Trophoblast cell (in vitro differentiated cells and primary cell): Measurements from ENCODE around the gene ARHGEF26.

Experiments used
- DNase-seq, 2 donors: peaks; one replicate each; pipeline ENCODE4 v3.0.0-alpha.2; 2016
- H2AFZ ChIP-seq: 2 replicates; pipeline ENCODE4 v1.6.1; 2013; ENCODE audit warnings: low read length, moderate library complexity, mild to moderate bottlenecking; ENCODE audit not compliant: insufficient read depth, poor library complexity
- H2AK5ac ChIP-seq: 2 replicates; pipeline ENCODE4 v1.6.1; 2013; ENCODE audit warnings: mild to moderate bottlenecking, low read length
- H2BK120ac ChIP-seq: 2 replicates; pipeline ENCODE4 v1.6.1; 2013; ENCODE audit warnings: low read length, mild to moderate bottlenecking, moderate library complexity; ENCODE audit not compliant: insufficient read depth, poor library complexity
- H2BK12ac ChIP-seq: 2 replicates; pipeline ENCODE4 v1.6.1; 2013; ENCODE audit warnings: mild to moderate bottlenecking, low read length, moderate library complexity
- H2BK5ac ChIP-seq: 2 replicates; pipeline ENCODE4 v1.6.1; 2013; ENCODE audit warnings: low read length, low read depth, moderate library complexity, mild to moderate bottlenecking; ENCODE audit not compliant: poor library complexity
- H3K14ac ChIP-seq: 2 replicates; pipeline ENCODE4 v1.6.1; 2013; ENCODE audit warnings: mild to moderate bottlenecking, low read length
- H3K18ac ChIP-seq: 2 replicates; pipeline ENCODE4 v1.6.1; 2013; ENCODE audit warnings: mild to moderate bottlenecking, low read length
- H3K23ac ChIP-seq: 2 replicates; pipeline ENCODE4 v1.6.1; 2013; ENCODE audit warnings: low read length
- H3K27ac ChIP-seq: 2 replicates; pipeline ENCODE4 v1.5.1; 2013; ENCODE audit warnings: low read depth, mild to moderate bottlenecking, inconsistent platforms, low read length, moderate library complexity
- H3K27me3 ChIP-seq: 2 replicates; pipeline ENCODE4 v1.6.1; 2013; ENCODE audit warnings: inconsistent platforms, mild to moderate bottlenecking, low read length, moderate library complexity; ENCODE audit not compliant: insufficient read depth
- H3K36me3 ChIP-seq, 2 experiments: 1 replicate in 1 of 2; 2 replicates in 1 of 2; pipeline ENCODE4 v1.6.1; 2013; ENCODE audit warnings: low read length in 2 of 2, mild to moderate bottlenecking in 2 of 2, moderate library complexity in 1 of 2; ENCODE audit not compliant: insufficient read depth in 2 of 2, control insufficient read depth in 1 of 2
- H3K4ac ChIP-seq: 2 replicates; pipeline ENCODE4 v1.6.1; 2013; ENCODE audit warnings: low read depth, mild to moderate bottlenecking, low read length, moderate library complexity
- H3K4me1 ChIP-seq, 2 experiments: 1 replicate in 1 of 2; 2 replicates in 1 of 2; pipeline ENCODE4 v1.6.1; 2013; ENCODE audit warnings: low read length in 2 of 2, mild to moderate bottlenecking in 2 of 2, moderate library complexity in 1 of 2; ENCODE audit not compliant: insufficient read depth in 2 of 2, control insufficient read depth in 1 of 2
- H3K4me2 ChIP-seq: 2 replicates; pipeline ENCODE4 v1.6.1; 2013; ENCODE audit warnings: inconsistent platforms, mild to moderate bottlenecking, low read length, moderate library complexity
- H3K4me3 ChIP-seq: 2 replicates; pipeline ENCODE4 v1.5.1; 2013; ENCODE audit warnings: mild to moderate bottlenecking, low read depth, low read length, inconsistent platforms
- H3K79me1 ChIP-seq: one replicate; pipeline ENCODE4 v1.6.1; 2013; ENCODE audit warnings: low read length
- H3K79me2 ChIP-seq: 2 replicates; pipeline ENCODE4 v1.6.1; 2013; ENCODE audit warnings: low read length, mild to moderate bottlenecking; ENCODE audit not compliant: control insufficient read depth, insufficient read depth, poor library complexity
- H3K9ac ChIP-seq: 2 replicates; pipeline ENCODE4 v1.6.1; 2013; ENCODE audit warnings: mild to moderate bottlenecking, low read length
- H3K9me3 ChIP-seq: 2 replicates; pipeline ENCODE4 v1.6.1; 2013; ENCODE audit warnings: low read depth, mild to moderate bottlenecking, control low read depth, inconsistent platforms, low read length; ENCODE audit not compliant: insufficient read depth
- H4K12ac ChIP-seq: 2 replicates; pipeline ENCODE4 v1.6.1; 2013; ENCODE audit warnings: low read depth, mild to moderate bottlenecking, low read length, moderate library complexity
- H4K8ac ChIP-seq: 2 replicates; pipeline ENCODE4 v1.6.1; 2013; ENCODE audit warnings: low read depth, mild to moderate bottlenecking, low read length, moderate library complexity
- H4K91ac ChIP-seq: one replicate; pipeline ENCODE4 v1.6.1; 2013; ENCODE audit warnings: low read depth, mild to moderate bottlenecking, low read length, moderate library complexity
- WGBS: extraction: QIAGEN DNeasy Blood & Tissue Kit; methylation state at CpG from one replicate; pipeline ENCODE4 v1.1.7; 2013; ENCODE audit warnings: missing lambda C conversion rate; ENCODE audit not compliant: insufficient read length, insufficient coverage; ENCODE audit errors: extremely low coverage; 5-methylcytosine and 5-hydroxymethylcytosine counted together

The ARHGEF26 gene

GRCh38 chr3:154301561-154301960 is 180.4 kb downstream of the ARHGEF26 start:
- no peaks in the 10 kb centered on the region for H3K79me1 ChIP-seq
- no peaks in the 10 kb centered on the region for H3K79me2 ChIP-seq
- H3K23ac ChIP-seq: no peak overlapping the region
- H3K27me3 ChIP-seq: no peaks in the 10 kb centered on the region
- no peaks in the 10 kb centered on the region for H3K4me1 ChIP-seq
- no peak overlapping the region for H4K12ac ChIP-seq
- no peaks in the 10 kb centered on the region for H3K9me3 ChIP-seq
- no peak overlapping the region for H2BK120ac ChIP-seq
- H2BK5ac ChIP-seq: no peak overlapping the region
- no peak overlapping the region for H4K91ac ChIP-seq
- H3K9ac ChIP-seq: no peak overlapping the region
- H2AK5ac ChIP-seq: no peak overlapping the region
- H2BK12ac ChIP-seq: no peak overlapping the region
- no peak overlapping the region for H3K14ac ChIP-seq
- no peak overlapping the region for H3K4me3 ChIP-seq
- no peak overlapping the region for H2AFZ ChIP-seq
- H3K4ac ChIP-seq: no peak overlapping the region
- WGBS: no CpG with 5 or more reads among the region's 3 CpGs
- H3K36me3 ChIP-seq: peaks cover 18 to 23% of the 10 kb centered on the region in 2 experiments
- H3K18ac ChIP-seq: no peak overlapping the region
- no peak for DNase-seq
- H3K27ac ChIP-seq: no peak overlapping the region
- no peak overlapping the region for H4K8ac ChIP-seq
- no peak overlapping the region for H3K4me2 ChIP-seq

- Histone ChIP-seq H4K8ac (no peak overlapping the region), H3K18ac (no peak overlapping the region), H3K27ac (no peak overlapping the region), H3K14ac (no peak overlapping the region), H3K4ac (no peak overlapping the region), H3K27me3 (no peaks in the 10 kb centered on the region), H2BK120ac (no peak overlapping the region), H3K9me3 (no peaks in the 10 kb centered on the region), H3K4me2 (no peak overlapping the region), H3K79me2 (no peaks in the 10 kb centered on the region), H2AK5ac (no peak overlapping the region), H2AFZ (no peak overlapping the region), H2BK12ac (no peak overlapping the region), H3K23ac (no peak overlapping the region), H3K4me3 (no peak overlapping the region), H3K4me1 (no peaks in the 10 kb centered on the region), H3K36me3 (peaks cover 14 to 20% of the 10 kb centered on the region in 2 experiments), H2BK5ac (no peak overlapping the region), H3K9ac (no peak overlapping the region), H4K91ac (no peak overlapping the region), H3K79me1 (no peaks in the 10 kb centered on the region), H4K12ac (no peak overlapping the region)
- no peak for DNase-seq
Measured at GRCh38 chr3:154304116-154304786, 183.1 kb downstream of the ARHGEF26 start.

GRCh38 chr3:154304936-154305335 is 183.7 kb downstream of the ARHGEF26 start:
- H2AK5ac ChIP-seq: no peak overlapping the region
- H3K18ac ChIP-seq: no peak overlapping the region
- no peaks in the 10 kb centered on the region for H3K79me1 ChIP-seq
- no peak overlapping the region for H2AFZ ChIP-seq
- H2BK12ac ChIP-seq: no peak overlapping the region
- no peak overlapping the region for H4K91ac ChIP-seq
- H2BK5ac ChIP-seq: no peak overlapping the region
- H3K9me3 ChIP-seq: no peaks in the 10 kb centered on the region
- no CpG with 5 or more reads among the region's 3 CpGs for WGBS
- peaks cover 13 to 19% of the 10 kb centered on the region in 2 experiments for H3K36me3 ChIP-seq
- H3K4ac ChIP-seq: no peak overlapping the region
- no peaks in the 10 kb centered on the region for H3K27me3 ChIP-seq
- H4K8ac ChIP-seq: no peak overlapping the region
- no peak overlapping the region for H3K9ac ChIP-seq
- H3K27ac ChIP-seq: no peak overlapping the region
- H4K12ac ChIP-seq: no peak overlapping the region
- no peak overlapping the region for H3K14ac ChIP-seq
- no peak for DNase-seq
- no peak overlapping the region for H2BK120ac ChIP-seq
- no peaks in the 10 kb centered on the region for H3K79me2 ChIP-seq
- no peak overlapping the region for H3K4me2 ChIP-seq
- no peaks in the 10 kb centered on the region for H3K4me1 ChIP-seq
- no peak overlapping the region for H3K4me3 ChIP-seq
- no peak overlapping the region for H3K23ac ChIP-seq

- Histone ChIP-seq H2BK120ac (no peak overlapping the region), H3K36me3 (peaks cover 11 to 12% of the 10 kb centered on the region in 2 experiments), H3K4ac (no peak overlapping the region), H3K18ac (no peak overlapping the region), H3K4me2 (no peak overlapping the region), H2BK12ac (no peak overlapping the region), H3K14ac (no peak overlapping the region), H3K9ac (no peak overlapping the region), H2AK5ac (no peak overlapping the region), H4K8ac (no peak overlapping the region), H3K79me2 (no peaks in the 10 kb centered on the region), H2BK5ac (no peak overlapping the region), H3K27me3 (no peaks in the 10 kb centered on the region), H2AFZ (no peak overlapping the region), H3K23ac (no peak overlapping the region), H3K9me3 (no peaks in the 10 kb centered on the region), H4K12ac (no peak overlapping the region), H4K91ac (no peak overlapping the region), H3K4me1 (no peaks in the 10 kb centered on the region), H3K4me3 (no peak overlapping the region), H3K79me1 (no peaks in the 10 kb centered on the region), H3K27ac (no peak overlapping the region)
- no peak for DNase-seq
Measured at GRCh38 chr3:154307363-154307762, 186.2 kb downstream of the ARHGEF26 start.
